GM19351 (cell line): ENCODE results near the gene FGFRL1.

Experiments used
- ATAC-seq: cut with Tn5 transposase; IDR thresholded peaks from one replicate; pipeline ENCODE4 v1.9.1; 2021; ENCODE audit warnings: mild to moderate bottlenecking, moderate library complexity; ENCODE audit not compliant: unreplicated experiment

FGFRL1 gene

GRCh38 chr4:1021386-1022050 lies 10.1 kb downstream of the FGFRL1 start:
- peak; percentile 71 for ATAC-seq

- ATAC-seq, result no peak
Observed at GRCh38 chr4:1022051-1022738, 10.8 kb downstream of the FGFRL1 start.

GRCh38 chr4:1022739-1023066 lies 11.3 kb downstream of the FGFRL1 start:
- ATAC-seq, result no peak

GRCh38 chr4:1023075-1023640 lies 11.7 kb downstream of the FGFRL1 start:
- no peak for ATAC-seq

GRCh38 chr4:1023895-1024740 lies 12.7 kb downstream of the FGFRL1 start:
- ATAC-seq, result no peak

- ATAC-seq, result no peak
Observed at GRCh38 chr4:1024882-1025545, 13.6 kb downstream of the FGFRL1 start.

- ATAC-seq, result peak; percentile 77
Observed at GRCh38 chr4:1026115-1026514, 14.7 kb downstream of the FGFRL1 start.

GRCh38 chr4:1027219-1027914 lies 15.9 kb downstream of the FGFRL1 start:
- no peak for ATAC-seq

GRCh38 chr4:1027915-1028238 lies 16.5 kb downstream of the FGFRL1 start:
- no peak for ATAC-seq

GRCh38 chr4:1028574-1029220 lies 17.3 kb downstream of the FGFRL1 start:
- no peak for ATAC-seq

- no peak for ATAC-seq
Observed at GRCh38 chr4:1029529-1029928, 18.1 kb downstream of the FGFRL1 start.

GRCh38 chr4:1030031-1030430 lies 18.6 kb downstream of the FGFRL1 start:
- ATAC-seq, result no peak

- ATAC-seq, result no peak
Observed at GRCh38 chr4:1030559-1030958, 19.1 kb downstream of the FGFRL1 start.

- ATAC-seq, result no peak
Observed at GRCh38 chr4:1031346-1031745, 19.9 kb downstream of the FGFRL1 start.

GRCh38 chr4:1031956-1032795 lies 20.8 kb downstream of the FGFRL1 start:
- no peak for ATAC-seq

- ATAC-seq, result no peak
Observed at GRCh38 chr4:1032861-1033260, 21.4 kb downstream of the FGFRL1 start.

GRCh38 chr4:1033840-1034551 lies 22.6 kb downstream of the FGFRL1 start:
- no peak for ATAC-seq

- ATAC-seq, result no peak
Observed at GRCh38 chr4:1035510-1035909, 24.1 kb downstream of the FGFRL1 start.

- no peak for ATAC-seq
Observed at GRCh38 chr4:1036095-1036494, 24.7 kb downstream of the FGFRL1 start.
